H1 (cell line): Measurements from ENCODE around the gene KEL.

Source experiments
- CREB1 ChIP-seq: IDR thresholded peaks from 2 replicates; pipeline ENCODE4 v1.6.1; 2012; ENCODE audit warnings: inconsistent platforms
- JUN ChIP-seq: IDR thresholded peaks from 2 replicates; pipeline ENCODE4 v1.6.1; 2011; ENCODE audit warnings: low read depth, mild to moderate bottlenecking, improper control_type of control experiment, low read length
- POLR2A ChIP-seq, 2 experiments: IDR thresholded peaks; 1 replicate in 1 of 2; 2 replicates in 1 of 2; pipeline ENCODE4 v1.6.1; 2011; ENCODE audit warnings: low read depth in 2 of 2, low read length in 2 of 2, mild to moderate bottlenecking in 2 of 2; ENCODE audit errors: control extremely low read depth in 1 of 2
- RNF2 ChIP-seq: fragments of 200-900, 300-1000 bp; sonication (generic); IDR thresholded peaks from 2 replicates; pipeline ENCODE4 v1.7.1; 2016; ENCODE audit warnings: borderline replicate concordance, low read depth, mild to moderate bottlenecking, antibody characterized with exemption, low read length; ENCODE audit not compliant: poor library complexity, severe bottlenecking; ENCODE audit errors: missing control alignments
- TF ChIP-seq, protein P1 (sequence below), 3 experiments: IDR thresholded peaks; 1 replicate in 2 of 3; 2 replicates in 1 of 3; pipeline versions ENCODE4 v1.5.1 to v1.6.1; 2011; ENCODE audit warnings: low read length in 3 of 3, mild to moderate bottlenecking in 3 of 3, inconsistent platforms in 2 of 3, low read depth in 1 of 3, moderate library complexity in 1 of 3; ENCODE audit not compliant: insufficient read depth in 1 of 3; ENCODE audit errors: control extremely low read depth in 1 of 3

DNA sequence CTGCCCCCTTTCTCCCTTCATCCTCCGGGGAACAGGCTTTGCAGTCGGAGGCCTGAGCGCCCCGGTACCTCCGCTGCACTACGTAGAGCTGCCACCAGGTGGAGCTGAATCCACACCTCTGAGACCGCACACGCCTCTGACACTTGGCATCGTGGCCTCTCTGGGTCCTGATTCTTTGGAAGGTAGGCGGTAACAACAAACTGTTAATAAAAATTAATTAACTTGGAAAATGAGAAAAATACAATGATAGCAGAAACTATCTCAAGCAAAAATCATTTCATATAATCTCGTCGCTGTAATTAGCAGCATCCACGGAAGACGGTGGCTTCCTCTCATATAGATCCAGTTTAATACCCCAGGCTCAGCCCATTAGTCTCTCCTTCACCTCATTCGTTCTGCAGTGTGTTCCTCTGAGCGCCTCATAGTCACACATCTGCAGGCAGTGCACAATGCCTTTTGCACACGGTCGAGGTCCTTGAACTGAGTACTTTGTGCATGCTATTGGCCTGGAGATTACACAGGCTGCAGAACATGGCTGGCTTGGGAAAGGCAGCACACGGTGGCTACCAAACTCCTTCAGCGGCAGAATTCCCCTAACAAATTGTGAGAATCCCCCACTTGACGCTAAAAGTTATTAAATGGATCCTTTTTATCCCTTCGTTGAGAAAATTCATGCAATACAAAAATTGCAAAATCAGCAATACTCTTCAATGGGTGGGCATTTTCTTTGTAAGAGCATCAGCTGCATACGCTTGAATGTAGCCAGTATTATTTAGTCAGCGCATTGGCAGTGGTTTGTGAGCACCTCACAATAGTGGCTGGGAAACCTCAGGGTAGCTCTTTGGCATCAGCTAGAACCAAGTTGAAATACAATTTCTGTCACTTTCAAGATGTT is 46.1 kb upstream of the KEL start:
- TF ChIP-seq, protein P1, sequence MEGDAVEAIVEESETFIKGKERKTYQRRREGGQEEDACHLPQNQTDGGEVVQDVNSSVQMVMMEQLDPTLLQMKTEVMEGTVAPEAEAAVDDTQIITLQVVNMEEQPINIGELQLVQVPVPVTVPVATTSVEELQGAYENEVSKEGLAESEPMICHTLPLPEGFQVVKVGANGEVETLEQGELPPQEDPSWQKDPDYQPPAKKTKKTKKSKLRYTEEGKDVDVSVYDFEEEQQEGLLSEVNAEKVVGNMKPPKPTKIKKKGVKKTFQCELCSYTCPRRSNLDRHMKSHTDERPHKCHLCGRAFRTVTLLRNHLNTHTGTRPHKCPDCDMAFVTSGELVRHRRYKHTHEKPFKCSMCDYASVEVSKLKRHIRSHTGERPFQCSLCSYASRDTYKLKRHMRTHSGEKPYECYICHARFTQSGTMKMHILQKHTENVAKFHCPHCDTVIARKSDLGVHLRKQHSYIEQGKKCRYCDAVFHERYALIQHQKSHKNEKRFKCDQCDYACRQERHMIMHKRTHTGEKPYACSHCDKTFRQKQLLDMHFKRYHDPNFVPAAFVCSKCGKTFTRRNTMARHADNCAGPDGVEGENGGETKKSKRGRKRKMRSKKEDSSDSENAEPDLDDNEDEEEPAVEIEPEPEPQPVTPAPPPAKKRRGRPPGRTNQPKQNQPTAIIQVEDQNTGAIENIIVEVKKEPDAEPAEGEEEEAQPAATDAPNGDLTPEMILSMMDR (IDR thresholded peaks at IDR 0.05; ENCODE audit: control extremely low read depth in 1 of 3, insufficient read depth in 1 of 3, low read depth in 1 of 3, low read length in 3 of 3), result peak; percentile 89 to 98 (median 95)
- TF ChIP-seq POLR2A (IDR thresholded peaks at IDR 0.05; ENCODE audit: control extremely low read depth in 1 of 2, low read depth in 2 of 2, low read length in 2 of 2) (no peak), JUN (no peak), CREB1 (peak; percentile 82), RNF2 (no peak)
